GM23338 (cell line): ENCODE results near the gene ALG1L2. TPM values are rescaled to one million over a fixed set of nuclear protein-coding genes. Genes with fewer than 3 reads are reported as not detected.
"Not testable (repeated sequence)": the region's sequence is repeated elsewhere in the genome, so short reads cannot be mapped to it uniquely, and the experiment has no call there.

Experiments
- ATAC-seq: fragments of 200-7000 bp; cut with Tn5 transposase; 3 replicates; pipeline ENCODE4 v1.9.1; 2020
- DNase-seq: peaks from one replicate; pipeline ENCODE4 v3.0.0-alpha.2; 2015; ENCODE audit warnings: low spot score
- H2AFZ ChIP-seq: fragments of 200-600 bp; sonication (generic); 2 replicates; pipeline ENCODE4 v1.8.0; 2016; ENCODE audit warnings: antibody characterized with exemption, mild to moderate bottlenecking, moderate library complexity
- H3F3A ChIP-seq: fragments of 200-600 bp; sonication (generic); replicated peaks from 2 replicates; pipeline ENCODE4 v1.8.0; 2017; ENCODE audit warnings: antibody characterized with exemption, mixed run types, low read depth
- H3K27ac ChIP-seq: fragments of 200-600 bp; sonication (generic); 2 replicates; pipeline ENCODE4 v1.6.1; 2016; ENCODE audit warnings: low read depth
- H3K27me3 ChIP-seq: fragments of 200-600 bp; sonication (generic); 2 replicates; pipeline ENCODE4 v1.8.0; 2016; ENCODE audit warnings: mild to moderate bottlenecking, mixed run types, moderate library complexity; ENCODE audit not compliant: insufficient read depth
- H3K36me3 ChIP-seq: fragments of 200-600 bp; sonication (generic); 2 replicates; pipeline ENCODE4 v1.8.0; 2016; ENCODE audit warnings: mild to moderate bottlenecking; ENCODE audit not compliant: insufficient read depth
- H3K4me1 ChIP-seq: fragments of 200-600 bp; sonication (generic); 2 replicates; pipeline ENCODE4 v1.8.0; 2016; ENCODE audit warnings: mild to moderate bottlenecking, moderate library complexity; ENCODE audit not compliant: insufficient read depth
- H3K4me2 ChIP-seq: fragments of 200-600 bp; sonication (generic); 2 replicates; pipeline ENCODE4 v1.7.1; 2017; ENCODE audit warnings: mixed run types
- H3K4me3 ChIP-seq: fragments of 200-600 bp; sonication (generic); 2 replicates; pipeline ENCODE4 v1.6.1; 2016; ENCODE audit warnings: mixed run types
- H3K79me2 ChIP-seq: fragments of 200-600 bp; sonication (generic); replicated peaks from 2 replicates; pipeline ENCODE4 v1.8.0; 2017; ENCODE audit warnings: mild to moderate bottlenecking; ENCODE audit not compliant: insufficient read depth
- H3K9me2 ChIP-seq: fragments of 200-600 bp; sonication (generic); 2 replicates; pipeline ENCODE4 v1.8.0; 2017; ENCODE audit not compliant: insufficient read depth
- H4K20me1 ChIP-seq: fragments of 200-600 bp; sonication (generic); replicated peaks from 2 replicates; pipeline ENCODE4 v1.8.0; 2017; ENCODE audit warnings: mild to moderate bottlenecking; ENCODE audit not compliant: insufficient read depth
- H3K27ac Mint-ChIP-seq: 2 replicates; pipeline ENCODE4 v1.8.0; 2020; ENCODE audit warnings: inconsistent platforms, mild to moderate bottlenecking, moderate library complexity, mixed read lengths
- H3K27me3 Mint-ChIP-seq: 3 replicates; pipeline ENCODE4 v1.8.0; 2022; ENCODE audit warnings: low read depth, mild to moderate bottlenecking, moderate library complexity, mixed read lengths, inconsistent platforms; ENCODE audit not compliant: insufficient read depth, poor library complexity
- H3K36me3 Mint-ChIP-seq: 3 replicates; pipeline ENCODE4 v1.8.0; 2021; ENCODE audit warnings: low read depth, mild to moderate bottlenecking, inconsistent platforms, moderate library complexity, mixed read lengths
- H3K4me1 Mint-ChIP-seq: 3 replicates; pipeline ENCODE4 v1.8.0; 2020; ENCODE audit warnings: mild to moderate bottlenecking, inconsistent platforms, mixed read lengths
- H3K4me3 Mint-ChIP-seq: 3 replicates; pipeline ENCODE4 v1.8.0; 2021; ENCODE audit warnings: moderate library complexity, mild to moderate bottlenecking, inconsistent platforms, mixed read lengths
- H3K9me3 Mint-ChIP-seq: 3 replicates; pipeline ENCODE4 v1.8.0; 2020; ENCODE audit warnings: moderate library complexity, mild to moderate bottlenecking, inconsistent platforms, mixed read lengths
- CTCF ChIP-seq, 2 experiments: fragments of 200-600 bp in 1 of 2; sonication (generic) in 1 of 2; conservative IDR thresholded peaks; 2 replicates each; pipeline versions ENCODE4 v1.5.1 to v1.6.1; 2016 to 2017; ENCODE audit warnings: antibody characterized with exemption in 2 of 2, low read depth in 2 of 2, mild to moderate bottlenecking in 2 of 2, moderate library complexity in 1 of 2
- polyA plus RNA-seq: library from polyadenylated mRNA; unstranded; fragments of >200 nt; fragmentation: Nextera tagmentation; extraction: Ambion mirVana; gene quantifications from 2 replicates; pipeline ENCODE4 v1.2.1, GENCODE V29; 2016
- total RNA-seq: library from RNA; depleted of rRNA; stranded (reverse); fragments of >200 nt; shearing (Covaris generic); gene quantifications from 2 replicates; pipeline ENCODE4 v1.2.3, GENCODE V29; 2014; rRNA removed

Gene ALG1L2
- total and polyA plus RNA-seq, 2 experiments from 2014 or later = 0.87 TPM; not detected in 1

GRCh38 chr3:130143648-130144327 lies 62.2 kb downstream of the ALG1L2 start:
- not testable (repeated sequence) for H3K36me3 ChIP-seq, H3K36me3 Mint-ChIP-seq, H3K9me3 Mint-ChIP-seq, H3F3A ChIP-seq, H3K4me3 Mint-ChIP-seq, H3K27ac ChIP-seq, H4K20me1 ChIP-seq, H3K4me2 ChIP-seq, H3K9me2 ChIP-seq, ATAC-seq, H3K4me1 ChIP-seq, H3K27me3 ChIP-seq, H3K27me3 Mint-ChIP-seq, H2AFZ ChIP-seq, H3K4me3 ChIP-seq, H3K79me2 ChIP-seq, H3K27ac Mint-ChIP-seq
- H3K4me1 Mint-ChIP-seq = peaks cover 26% of the 10 kb centered on the region
- DNase-seq = peak; percentile 31
- peak; percentile 50 to 54 for TF ChIP-seq CTCF (conservative IDR thresholded peaks at IDR 0.05; ENCODE audit: low read depth in 2 of 2)

GRCh38 chr3:130144328-130144650 lies 62.7 kb downstream of the ALG1L2 start:
- not testable (repeated sequence) for DNase-seq, H3K36me3 ChIP-seq, H3K27me3 ChIP-seq, ATAC-seq, H4K20me1 ChIP-seq, H3K4me3 Mint-ChIP-seq, H3K4me2 ChIP-seq, H3K27ac ChIP-seq, H3K9me2 ChIP-seq, H3K4me1 ChIP-seq, H3F3A ChIP-seq, H3K79me2 ChIP-seq, H3K9me3 Mint-ChIP-seq, H2AFZ ChIP-seq, H3K4me3 ChIP-seq, H3K27me3 Mint-ChIP-seq, H3K36me3 Mint-ChIP-seq, H3K27ac Mint-ChIP-seq
- H3K4me1 Mint-ChIP-seq = peaks cover 21% of the 10 kb centered on the region

- H3K4me2 ChIP-seq, H3K27ac Mint-ChIP-seq, H3K4me3 ChIP-seq, H3K4me3 Mint-ChIP-seq, H4K20me1 ChIP-seq, H3K27me3 ChIP-seq, H2AFZ ChIP-seq, H3K4me1 ChIP-seq, ATAC-seq, H3K79me2 ChIP-seq, DNase-seq, H3K27me3 Mint-ChIP-seq, H3F3A ChIP-seq, H3K27ac ChIP-seq, H3K9me2 ChIP-seq, H3K36me3 ChIP-seq: not testable (repeated sequence)
- Mint-ChIP-seq H3K4me1 (peaks cover 10% of the 10 kb centered on the region), H3K9me3 (peaks cover 17% of the 10 kb centered on the region), H3K36me3 (peaks cover 14% of the 10 kb centered on the region)
These were observed 63.8 kb downstream of the ALG1L2 start for GRCh38 chr3:130145456-130145855.

GRCh38 chr3:130146465-130146864 lies 64.8 kb downstream of the ALG1L2 start:
- not testable (repeated sequence) for H3K27me3 Mint-ChIP-seq, H3K4me3 ChIP-seq

More at GRCh38 chr3:130146465-130146864, 64.8 kb downstream of the ALG1L2 start:
- Mint-ChIP-seq H3K9me3 (peaks cover 27% of the 10 kb centered on the region), H3K36me3 (peaks cover 24% of the 10 kb centered on the region)
- not testable (repeated sequence) for DNase-seq, H3K27me3 ChIP-seq, H3K27ac ChIP-seq, H3K4me1 ChIP-seq, H3K79me2 ChIP-seq, H3K9me2 ChIP-seq, H3K36me3 ChIP-seq, H3F3A ChIP-seq, H3K4me3 Mint-ChIP-seq, H2AFZ ChIP-seq, H3K27ac Mint-ChIP-seq, ATAC-seq, H3K4me2 ChIP-seq, H4K20me1 ChIP-seq, H3K4me1 Mint-ChIP-seq

Other genes with a start within 250 kb of the ALG1L2 start
- gene TMCC1, start 188.1 kb upstream of the ALG1L2 start, total RNA-seq = 12.0 and 18.4 TPM in 2 replicates
- gene TMCC1, start 188.1 kb upstream of the ALG1L2 start, polyA plus RNA-seq = 7.0 and 8.2 TPM in 2 replicates
- 0.28 TPM in 1 of 2 replicates, not detected in the other for gene TRH, start 107.1 kb upstream of the ALG1L2 start, total RNA-seq
- 0.10 TPM in 1 of 2 replicates, not detected in the other for gene TRH, start 107.1 kb upstream of the ALG1L2 start, polyA plus RNA-seq